Activated CD4-positive, alpha-beta T cell treated with anti-CD3 and anti-CD28 coated beads, Interleukin-10, Interleukin-2, amounts not matched to agents 100 ng/mL and 50 ng/mL, durations not matched to agents 16 hours and 8 hours (primary cell): ENCODE measurements around the gene DNAJC5.
A peak's percentile ranks its signal among the peaks of the same experiment; 100 is the strongest.

Source experiments
- DNase-seq: peaks from one replicate; pipeline ENCODE4 v3.0.0-alpha.2; 2020

Gene DNAJC5

DNA sequence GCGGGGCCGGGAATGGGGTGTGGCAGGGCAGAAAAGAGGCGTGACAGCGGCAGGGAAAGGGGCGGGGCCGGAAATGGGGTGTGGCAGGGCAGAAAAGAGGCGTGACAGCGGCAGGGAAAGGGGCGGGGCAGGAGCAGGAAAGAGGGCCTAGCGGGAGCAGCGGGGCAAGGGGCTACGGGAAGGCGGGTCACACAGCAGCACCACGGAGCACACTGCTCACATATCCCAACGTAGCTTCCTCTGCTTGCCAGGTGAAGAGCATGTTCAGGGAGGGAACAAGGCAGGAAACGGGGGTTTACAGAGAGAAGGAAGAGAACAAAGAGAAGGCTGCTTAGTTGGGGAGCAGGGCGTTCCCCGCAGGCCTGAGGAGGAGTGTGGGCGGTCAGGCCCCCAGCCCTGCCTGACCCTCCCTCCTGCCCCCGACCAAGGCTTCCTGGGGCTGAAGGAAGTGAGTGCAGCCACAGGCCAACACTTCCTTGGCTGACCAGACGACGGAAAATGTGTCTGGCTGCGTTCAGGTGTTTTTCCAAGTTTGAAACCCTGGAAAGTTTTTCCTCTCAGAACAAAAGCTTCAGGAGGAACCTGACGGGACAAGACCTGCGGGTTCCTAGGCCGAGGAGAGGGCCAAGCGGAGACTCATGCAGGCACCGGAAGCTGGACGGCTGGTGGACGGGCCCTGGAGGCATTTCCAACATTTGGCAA lies 47.5 kb downstream of the DNAJC5 start:
- DNase-seq = peak; percentile 76

DNA sequence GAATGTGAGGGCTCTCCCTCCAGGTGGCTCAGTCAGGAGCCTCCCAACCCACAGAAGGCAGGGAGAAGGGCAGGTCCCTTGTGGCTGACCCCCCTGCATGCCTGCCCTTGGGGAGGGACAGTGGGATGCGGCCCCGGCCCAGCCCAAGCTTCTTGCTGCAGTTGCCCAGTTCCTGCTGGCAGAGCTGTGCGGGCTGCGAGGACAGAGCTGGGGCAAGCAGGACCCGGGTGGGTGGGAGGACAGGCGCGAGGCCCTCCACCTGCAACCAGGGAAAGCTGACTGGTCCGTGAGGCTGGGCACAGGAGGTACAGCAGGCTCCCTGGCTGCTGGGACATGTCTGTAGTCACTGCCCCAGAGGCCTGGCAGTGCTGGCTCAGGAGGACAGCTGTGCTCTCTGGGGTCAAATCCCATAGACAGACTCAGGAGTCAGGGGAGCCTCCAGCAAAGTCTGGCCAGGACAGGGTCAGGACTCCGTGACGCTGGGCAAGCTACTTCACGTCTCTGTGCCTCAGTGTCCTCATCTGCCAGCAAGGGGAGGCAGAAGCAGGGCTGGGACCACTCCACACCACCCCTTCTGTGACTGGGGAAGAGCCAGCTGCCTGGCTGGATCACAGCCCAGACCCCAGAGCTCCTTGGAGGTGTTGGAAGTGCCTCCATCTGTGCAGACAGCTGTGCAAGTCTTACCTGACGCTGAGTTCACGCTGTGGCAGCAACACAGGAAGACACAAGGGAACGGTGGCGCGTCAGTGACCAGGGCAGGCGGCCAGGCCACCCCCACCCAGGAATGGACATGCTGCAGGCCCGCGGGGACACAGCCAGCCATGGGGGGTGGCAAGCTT lies 48.3 kb downstream of the DNAJC5 start:
- DNase-seq = no peak

DNA sequence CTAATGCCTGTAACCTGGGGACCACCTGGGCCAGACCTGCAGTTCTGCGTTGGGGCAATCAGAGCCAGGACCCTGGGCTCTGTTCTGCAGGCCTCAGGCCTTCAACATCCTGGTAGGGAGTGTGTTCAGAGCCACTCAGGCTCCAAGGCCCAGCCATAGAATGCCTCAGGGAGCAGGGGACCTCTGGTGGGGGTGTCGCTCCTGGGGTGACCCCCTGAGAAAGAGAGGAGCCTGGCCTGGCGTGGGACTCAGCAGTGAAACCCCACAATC lies 48.8 kb downstream of the DNAJC5 start:
- DNase-seq = no peak

DNA sequence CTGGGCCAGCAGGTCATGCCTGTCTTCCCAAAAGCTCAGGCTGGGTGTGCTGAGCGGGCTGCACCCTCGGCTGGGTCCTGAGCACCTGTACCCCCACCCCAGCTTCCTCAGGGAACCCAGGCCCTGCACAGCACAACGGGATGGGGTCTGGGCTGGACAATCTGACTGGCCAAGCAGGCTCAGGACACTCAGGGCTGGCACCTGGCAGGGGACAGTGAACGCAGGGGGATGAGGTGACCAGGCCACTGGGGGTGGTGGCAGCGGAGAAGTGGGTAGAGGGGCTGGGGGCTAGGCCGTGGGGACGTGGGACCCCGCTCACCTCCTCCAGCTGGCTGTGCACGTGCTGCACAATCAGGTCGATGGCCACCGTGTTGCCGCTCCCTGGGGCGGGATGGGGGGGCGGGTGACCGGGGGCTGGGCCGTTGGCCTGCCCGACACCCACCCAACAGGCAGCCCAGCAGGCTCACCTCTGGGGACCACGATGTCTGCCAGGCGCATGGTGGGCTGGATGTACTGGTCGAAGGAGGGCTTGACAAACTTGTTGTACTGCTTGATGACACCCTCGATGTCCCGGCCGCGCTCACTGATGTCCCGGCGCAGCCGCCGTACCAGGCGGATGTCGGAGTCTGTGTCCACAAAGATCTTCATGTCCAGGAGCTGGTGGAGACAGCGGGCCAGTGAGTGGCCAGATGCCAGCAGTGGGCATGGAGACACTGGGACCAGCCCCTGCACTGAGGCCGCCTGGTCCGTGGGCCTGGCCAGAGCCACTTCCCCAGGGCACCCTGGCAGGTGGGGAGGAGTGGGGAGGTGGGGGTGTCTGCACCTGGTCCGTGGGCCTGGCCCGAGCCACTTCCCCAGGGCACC lies 49.4 kb downstream of the DNAJC5 start:
- no peak for DNase-seq

DNA sequence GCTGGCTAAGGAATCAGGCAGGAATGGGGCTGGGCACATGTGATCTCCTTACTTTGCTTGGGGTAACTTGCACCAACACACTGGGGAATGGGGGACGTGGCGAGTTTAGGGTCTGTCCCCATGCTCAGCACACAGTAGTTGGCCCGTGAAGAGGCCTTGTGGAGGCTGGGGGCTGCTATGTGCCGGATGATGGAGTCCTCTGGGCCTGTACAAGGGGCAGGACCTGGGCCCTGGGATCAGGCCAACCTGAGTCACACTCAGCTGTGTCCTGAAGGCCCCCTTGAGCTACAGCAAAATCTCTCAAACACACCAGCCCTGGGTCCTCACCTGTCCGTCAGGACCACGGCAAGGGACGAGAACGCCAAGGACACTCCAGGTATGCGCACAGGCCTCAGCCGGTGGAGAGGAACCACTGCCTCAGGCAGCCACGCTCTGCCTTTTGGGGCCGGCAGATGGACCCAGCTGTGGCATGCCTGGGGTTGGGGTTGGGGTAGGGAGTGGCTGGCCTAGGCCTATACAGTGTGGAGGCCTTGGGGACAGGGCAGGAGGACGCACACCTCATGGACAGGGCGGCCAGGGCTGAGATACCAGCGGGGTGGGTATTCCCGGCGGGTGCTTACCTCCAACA lies 50.2 kb downstream of the DNAJC5 start:
- DNase-seq = no peak

DNA sequence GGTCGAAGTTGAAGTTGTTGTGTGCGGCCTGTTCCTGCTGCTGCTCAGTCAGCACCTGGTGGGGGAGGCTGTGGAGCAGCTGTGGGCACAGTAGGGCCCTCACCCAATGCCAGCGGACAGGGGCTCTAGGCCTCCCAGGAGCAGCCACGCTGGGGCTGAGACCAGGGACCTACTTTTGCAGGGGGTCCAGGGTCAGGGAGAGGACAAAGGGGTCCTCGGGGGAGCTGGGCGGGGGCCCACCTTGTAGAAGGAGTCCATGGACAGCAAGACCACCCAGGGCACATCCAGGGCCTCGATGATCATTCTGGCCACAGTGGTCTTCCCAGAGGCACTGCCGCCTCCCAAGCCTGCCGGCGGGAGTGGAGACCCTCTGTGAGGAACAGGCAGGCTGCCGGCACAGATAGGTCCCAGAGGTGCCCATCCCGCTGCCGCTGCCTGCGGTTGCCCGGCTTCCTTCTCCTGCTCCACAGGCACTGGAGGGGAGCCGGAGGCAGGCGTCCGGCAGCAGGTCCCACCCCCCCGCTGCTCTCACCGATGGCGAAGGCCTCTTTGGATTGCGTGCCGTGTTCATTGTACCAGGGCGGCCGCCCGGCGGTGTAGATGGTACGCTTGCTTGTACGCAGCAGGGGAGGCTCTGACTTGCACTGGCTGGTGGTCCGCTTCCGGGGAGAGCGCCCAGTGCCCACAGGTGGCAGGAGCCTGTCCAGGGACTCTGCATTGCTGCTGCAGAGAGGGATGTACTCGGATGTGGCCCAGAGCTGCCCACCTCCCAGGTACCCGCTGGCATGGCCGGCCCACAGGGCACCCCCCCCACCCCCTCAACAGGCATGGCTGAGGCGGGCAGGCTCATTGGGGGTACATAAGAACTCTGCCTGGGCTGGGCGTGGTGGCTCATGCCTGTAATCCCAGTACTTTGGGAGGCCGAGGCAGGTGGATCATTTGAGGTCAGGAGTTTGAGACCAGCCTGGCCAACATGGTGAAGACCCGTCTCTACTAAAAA lies 51.3 kb downstream of the DNAJC5 start:
- no peak for DNase-seq

DNA sequence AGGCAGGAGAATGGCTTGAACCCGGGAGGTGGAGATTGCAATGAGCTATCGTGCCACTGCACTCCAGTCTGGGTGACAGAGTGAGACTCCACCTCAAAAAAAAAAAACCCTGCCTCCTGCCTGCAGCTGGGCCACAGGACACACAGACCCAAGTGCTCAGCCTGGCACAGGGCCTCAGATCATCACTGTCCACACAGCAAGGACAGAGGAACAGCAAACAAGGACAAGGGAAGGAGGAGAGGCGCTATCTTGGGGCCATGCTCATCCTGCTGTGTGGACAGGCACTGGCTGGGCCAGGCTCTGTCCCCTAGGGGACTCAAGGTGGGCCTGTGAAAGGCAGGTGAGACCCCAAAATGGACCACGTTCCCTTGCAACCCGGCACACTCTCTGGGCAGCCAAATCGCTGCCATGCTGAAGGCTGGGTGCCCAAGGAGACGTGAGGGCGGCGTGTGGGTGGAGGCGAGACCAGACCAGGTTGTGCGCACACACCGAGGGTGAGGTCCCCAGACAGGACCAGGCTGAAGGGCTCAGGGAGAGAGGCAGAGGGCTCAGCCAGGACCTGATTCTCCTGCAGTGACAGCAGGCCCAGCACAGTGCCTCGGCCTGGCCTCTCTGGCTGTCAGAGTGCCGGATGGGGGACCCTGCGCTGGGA lies 52.2 kb downstream of the DNAJC5 start:
- DNase-seq = no peak

DNA sequence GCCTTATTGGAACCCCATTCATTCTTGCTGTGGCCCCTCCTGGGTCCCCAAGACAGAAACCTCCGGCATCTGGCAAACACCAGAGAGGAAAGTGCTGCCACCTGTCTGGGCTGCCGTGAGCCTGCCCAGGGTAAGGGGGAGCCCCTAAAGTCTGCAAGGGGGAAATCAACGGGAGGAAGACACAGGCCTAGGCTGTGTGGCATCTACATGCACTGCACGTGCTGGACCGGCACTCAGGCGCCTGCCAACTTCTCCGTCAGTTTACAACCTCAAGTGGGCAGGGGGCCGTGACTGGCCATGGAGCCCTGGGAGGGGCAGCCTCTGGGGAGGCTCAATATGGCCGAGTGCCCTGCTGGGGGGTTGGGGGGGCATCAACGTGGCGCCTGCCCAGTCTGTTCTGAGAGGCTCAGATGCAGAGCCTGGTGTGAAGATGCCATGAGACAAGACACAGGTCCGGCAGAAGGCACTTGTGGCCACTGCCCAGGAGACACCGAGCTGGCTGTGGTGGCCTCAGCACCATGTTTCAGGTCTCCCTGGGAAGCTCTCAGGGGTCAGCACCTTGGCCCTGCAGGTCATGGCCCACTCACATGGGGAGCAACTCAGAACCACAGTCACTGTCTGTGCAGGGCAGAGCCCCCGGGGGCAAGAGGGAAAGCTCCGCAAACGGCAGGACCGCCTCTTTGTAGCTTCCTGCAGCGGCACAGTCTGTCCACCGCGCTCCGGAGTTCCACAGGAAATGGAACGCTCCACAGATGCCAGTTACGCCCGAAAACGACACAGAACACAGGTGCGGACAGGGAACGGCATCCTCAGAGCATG lies 52.9 kb downstream of the DNAJC5 start:
- peak; percentile 20 for DNase-seq

DNA sequence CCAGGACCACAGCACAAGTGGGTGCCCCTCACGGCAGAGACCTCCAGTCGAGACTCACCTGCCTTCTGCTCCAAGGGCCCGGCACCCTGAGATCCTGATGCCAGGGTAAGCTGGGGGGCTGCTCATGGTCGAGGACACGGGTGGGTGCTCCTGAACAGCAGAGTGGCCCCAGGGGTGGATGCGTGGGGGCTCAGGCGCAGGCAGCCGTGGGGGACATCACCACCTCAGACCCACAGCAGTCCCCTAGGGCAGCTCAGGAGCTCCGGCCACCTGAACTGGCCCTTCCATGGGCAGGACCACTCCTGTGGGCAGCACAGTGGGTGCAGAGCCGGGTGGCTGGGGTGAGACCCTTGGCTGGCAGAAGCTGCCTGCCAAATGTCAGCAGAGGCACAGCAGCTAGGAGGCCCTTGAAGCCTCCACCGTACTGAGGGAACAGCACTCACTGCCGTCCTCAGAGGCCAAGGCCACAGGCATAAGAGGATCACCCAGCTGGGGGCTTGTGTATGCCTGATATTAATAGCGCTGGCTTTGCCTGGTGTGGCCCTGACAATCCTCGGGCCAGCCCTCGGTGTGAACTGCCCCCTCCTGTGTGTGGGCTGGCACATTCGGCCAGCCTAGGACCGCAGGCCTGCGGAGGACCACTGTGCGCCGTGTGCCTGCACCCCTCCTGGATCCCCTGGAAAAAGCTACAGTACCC lies 55.9 kb downstream of the DNAJC5 start:
- no peak for DNase-seq

DNA sequence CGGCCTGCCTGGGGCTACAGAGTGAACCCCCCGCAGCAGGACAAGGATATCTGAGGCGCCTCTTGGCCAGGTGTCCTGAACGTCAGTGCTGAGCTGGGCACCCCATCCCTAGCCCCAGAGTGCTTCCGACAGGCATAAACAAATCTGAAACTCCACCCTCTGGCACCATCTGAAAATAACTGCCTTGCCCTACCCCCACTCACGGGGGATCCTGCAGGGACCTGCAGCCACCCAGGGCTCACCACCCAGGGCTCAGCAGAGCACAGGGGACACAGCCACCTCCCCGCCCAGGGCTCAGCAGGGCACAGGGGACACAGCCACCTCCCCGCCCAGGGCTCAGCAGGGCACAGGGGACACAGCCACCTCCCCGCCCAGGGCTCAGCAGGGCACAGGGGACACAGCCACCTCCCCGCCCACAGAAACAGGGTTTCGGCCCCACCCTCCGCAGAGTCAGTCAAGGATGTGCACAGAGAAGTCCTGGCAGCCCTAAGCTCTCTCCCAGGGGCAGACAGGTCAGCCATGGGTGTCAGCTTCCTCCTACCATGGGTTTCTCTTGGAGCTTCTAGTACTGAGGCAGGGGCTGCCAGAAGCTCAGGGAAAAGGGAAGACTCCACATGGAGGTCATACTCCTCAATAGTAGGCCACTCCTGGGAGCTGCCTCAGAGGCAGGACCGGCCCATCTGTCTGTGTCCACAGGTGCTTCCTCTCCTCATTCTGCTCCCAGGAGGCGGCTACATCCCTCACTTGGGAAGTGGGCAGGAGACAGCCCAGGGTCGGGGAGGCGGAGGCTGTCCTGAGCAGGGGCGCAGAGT lies 56.7 kb downstream of the DNAJC5 start:
- DNase-seq = no peak

DNA sequence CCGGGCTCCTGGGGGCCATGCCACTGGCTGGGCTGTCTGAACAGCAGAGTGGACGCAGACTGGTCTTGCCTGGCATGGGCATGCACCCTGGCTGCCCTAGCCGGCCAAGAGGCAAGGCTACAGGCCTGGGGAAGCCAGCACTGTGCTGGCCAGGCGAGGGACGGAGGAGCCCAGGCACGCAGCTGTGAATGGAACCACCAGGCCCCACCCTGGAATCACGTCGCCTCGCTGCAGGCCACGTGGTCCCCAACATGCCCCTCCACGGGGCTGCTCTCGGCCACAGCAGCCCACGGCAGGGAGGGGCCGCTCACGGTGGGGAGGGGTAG lies 57.2 kb downstream of the DNAJC5 start:
- no peak for DNase-seq

DNA sequence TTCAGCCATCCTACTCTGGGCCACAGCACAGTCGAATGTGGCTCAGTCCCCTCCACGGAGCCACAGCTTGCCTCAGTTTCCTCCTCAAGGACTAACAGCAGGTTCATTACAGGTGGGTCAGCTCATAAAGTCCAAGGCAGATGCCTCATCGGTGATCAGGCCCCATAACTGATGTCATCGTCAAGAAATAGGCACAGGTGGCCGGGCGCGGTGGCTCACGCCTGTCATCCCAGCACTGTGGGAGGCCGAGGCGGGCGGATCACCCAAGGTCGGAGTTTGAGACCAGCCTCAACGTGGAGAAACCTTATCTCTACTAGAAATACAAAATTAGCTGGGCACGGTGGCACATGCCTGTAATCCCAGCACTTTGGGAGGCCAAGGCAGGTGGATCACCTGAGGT lies 57.8 kb downstream of the DNAJC5 start:
- DNase-seq = no peak

DNA sequence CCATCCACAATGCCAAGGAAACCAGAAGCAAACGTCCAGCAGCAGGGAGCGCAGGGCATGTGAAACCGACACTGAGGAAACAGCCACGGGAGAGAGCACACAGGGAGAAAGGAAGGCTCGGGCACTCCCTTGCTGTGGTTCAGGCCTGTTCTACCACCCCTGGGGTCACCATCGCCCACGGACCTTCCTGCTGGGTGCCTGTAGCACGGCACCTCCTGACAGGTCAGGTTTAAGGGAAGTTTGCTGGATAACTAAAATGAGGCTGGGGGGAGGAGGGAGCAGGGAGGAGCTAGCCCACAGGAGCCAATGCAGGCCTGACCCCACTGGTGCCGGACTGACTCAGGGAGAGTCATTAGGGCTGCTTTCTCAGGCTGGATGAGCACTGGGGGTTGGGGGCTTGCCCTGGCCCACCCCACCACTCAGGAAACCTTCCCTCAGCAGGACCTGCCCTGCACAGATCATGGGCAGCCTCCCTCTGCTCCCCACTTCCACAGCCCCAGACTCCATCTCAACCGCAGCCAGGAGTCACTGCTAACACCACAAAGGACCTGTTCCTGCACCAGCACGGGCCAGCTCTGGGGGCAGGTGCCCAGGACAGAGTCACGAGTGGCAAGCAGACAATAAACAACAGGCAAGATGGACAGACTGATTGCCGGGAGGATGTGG lies 59.0 kb downstream of the DNAJC5 start:
- no peak for DNase-seq

DNA sequence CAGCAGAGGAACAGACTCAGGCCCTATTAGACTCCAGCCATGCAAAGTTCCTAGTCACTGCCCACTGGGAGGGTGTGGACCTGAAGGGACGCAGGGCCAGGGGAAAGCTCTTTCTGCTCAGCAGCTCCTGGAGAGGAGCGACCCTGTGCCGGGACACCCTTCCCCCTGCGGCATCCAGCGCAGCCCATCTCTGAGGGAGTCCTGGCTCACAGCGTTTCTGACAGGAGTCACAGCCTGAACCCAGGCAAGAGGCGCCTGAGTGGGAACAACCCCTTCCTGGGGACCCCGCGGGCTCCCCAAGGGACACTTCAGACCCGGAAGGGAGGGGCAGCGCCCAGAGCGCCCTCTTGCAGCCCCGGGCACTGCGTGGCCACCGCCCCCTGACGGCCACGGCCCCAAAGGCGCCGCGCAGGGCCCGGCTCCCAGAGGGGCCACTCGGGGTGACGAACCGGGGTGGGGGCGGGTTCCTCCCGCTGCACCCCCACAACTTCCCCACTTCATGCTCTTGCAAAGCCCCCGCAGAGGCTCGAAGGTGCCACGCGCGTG lies 60.4 kb downstream of the DNAJC5 start:
- DNase-seq = peak; percentile 45

DNA sequence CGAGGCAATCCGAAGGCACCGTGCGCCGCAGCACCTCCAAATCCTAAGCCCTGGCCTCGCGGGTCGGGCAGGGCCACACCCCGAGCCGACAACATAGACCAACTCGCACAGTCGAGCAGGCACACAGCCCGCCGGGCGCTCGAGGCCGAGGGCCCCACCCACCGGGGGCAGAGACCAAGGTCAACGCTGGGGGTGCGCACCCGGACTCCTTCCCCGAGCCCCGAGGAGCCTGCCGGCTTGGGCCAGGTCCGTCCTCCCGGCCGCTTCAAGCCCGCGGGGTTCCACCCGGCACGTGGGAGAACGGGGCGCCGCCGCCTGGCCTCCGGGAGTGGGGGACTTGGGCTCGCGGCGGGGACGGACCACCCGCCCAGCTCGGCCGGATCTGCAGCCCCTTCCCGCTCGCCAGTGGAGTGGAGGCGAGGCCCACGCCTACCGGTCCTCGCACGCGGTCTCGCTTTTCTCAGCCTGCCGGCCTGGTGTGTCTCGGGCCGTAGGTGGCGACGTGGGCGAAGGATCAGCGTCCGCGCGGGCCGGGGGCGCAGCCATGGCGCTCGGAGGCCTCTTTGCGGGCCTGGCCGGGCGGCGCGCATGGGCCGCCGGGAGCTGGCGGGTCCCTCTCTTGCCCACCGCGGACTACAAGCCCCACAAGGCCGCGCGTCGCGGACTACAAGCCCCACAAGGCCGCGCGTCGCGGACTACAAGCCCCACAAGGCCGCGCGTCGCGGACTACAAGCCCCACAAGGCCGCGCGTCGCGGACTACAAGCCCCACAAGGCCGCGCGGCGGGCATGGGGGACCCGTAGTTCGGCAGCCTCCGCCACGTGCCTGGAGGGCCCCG lies 61.1 kb downstream of the DNAJC5 start, which contains the start of gene UCKL1:
Gene UCKL1 (minus strand): TSS at position 590 of the 837 bp plus-strand sequence. CDS start 44 bp downstream, at position 546.
- peak; percentile 95 for DNase-seq

DNA sequence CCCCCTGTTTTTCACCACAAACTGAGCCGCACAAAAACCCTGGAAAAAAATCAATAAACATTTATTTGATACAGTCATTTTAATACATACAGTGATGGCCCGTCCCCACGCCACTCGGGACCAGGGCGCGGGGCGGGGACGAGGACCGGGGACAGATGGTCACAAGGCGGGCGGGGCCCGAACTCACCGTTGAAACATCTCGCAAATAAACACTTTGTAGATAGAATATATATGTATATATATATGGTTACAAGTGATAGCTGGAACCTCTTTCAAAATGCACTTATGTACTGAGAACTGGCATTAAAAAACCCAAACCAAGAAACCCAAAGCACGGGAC lies 61.7 kb downstream of the DNAJC5 start:
- no peak for DNase-seq

DNA sequence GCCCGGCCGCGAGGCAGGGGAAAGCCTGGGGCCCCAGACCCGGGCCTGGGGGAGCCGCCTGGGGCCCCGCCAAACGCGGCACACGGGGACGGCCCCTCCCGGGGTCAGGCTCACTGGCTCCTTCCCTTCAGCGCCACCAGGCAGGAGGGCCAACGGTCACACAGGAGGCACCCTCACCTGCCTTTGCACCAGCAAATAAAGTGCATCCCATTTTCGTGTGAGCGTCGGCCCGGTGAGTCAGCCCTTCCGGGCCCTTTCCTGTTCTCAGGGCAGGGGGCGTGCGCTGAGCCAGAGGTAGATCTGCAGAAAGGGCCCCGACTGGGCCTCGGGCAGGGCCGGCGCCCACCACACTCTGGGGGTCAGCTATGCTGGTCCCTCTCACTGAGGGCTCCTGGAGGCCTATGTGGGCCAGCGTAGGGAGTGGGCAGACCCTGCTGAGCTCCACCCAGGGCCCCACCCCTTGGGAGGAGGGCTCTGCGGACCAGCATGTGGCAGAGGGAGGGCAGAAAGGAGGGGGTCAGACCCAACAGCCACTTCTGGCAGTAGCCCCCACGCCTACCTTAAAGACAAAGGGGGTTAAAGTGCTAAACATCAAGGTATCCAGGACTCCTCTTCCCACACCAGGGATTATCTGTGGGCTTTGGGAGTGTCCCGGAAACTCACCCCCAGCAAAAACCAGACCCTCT lies 62.2 kb downstream of the DNAJC5 start:
- peak; percentile 84 for DNase-seq
